HT1080 (cell line): ENCODE results near the gene ERLIN1. TPM values are rescaled to one million over a fixed set of nuclear protein-coding genes. Genes with fewer than 3 reads are reported as not detected.
"Not testable (repeated sequence)": the region's sequence is repeated elsewhere in the genome, so short reads cannot be mapped to it uniquely, and the experiment has no call there.

Source experiments
- DNase-seq: peaks from one replicate; pipeline ENCODE4 v3.0.0-alpha.2; 2015; ENCODE audit warnings: low read depth
- total RNA-seq: library from RNA; depleted of rRNA; stranded (reverse); fragments of >200 nt; shearing (Covaris generic); gene quantifications from 2 replicates; pipeline ENCODE4 v1.2.3, GENCODE V29; 2014

Gene ERLIN1
- total RNA-seq, 1 experiment from 2014 or later = 75.2 TPM

GRCh38 chr10:100138921-100139496 lies 46.8 kb downstream of the ERLIN1 start:
- DNase-seq = no peak

DNA sequence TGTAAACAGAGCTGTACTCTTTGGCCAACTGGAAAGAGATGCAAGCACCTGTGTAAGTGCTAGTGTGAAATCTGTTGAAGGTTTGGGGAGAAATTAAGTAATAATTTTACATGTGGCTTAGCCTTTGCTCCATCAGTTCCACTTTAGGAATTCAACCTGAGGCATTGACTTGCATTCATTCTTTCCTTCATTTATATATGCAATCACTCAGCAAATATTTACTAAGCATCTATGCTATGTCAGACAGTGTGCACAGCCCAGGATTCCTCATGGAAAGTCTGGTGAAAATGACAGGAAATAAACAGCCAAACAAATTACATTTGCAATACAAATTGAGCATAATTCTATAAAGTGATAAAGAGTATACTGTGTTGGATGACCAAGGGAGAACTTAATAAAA lies 50.3 kb downstream of the ERLIN1 start:
- no peak for DNase-seq

- peak; percentile 18 for DNase-seq
Measured at GRCh38 chr10:100133801-100134200, 52.0 kb downstream of the ERLIN1 start.

DNA sequence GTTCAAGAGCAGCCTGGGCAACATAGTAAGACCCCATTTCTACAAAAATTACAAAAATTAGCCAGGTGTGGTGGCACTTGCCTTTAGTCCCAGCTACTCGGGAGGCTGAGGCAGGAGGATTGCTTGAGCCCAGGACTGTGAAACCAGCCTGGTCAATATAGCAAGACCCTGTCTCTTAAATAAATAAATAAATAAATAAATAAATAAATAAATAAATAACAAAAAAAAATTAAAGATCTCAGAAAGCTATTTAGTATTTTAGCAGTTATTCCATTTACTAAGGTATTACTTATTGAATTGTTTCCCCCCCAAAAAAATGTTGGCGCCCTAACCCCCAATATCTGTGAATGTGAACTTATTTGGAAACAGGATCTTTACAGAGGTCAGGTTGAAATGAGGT lies 53.4 kb downstream of the ERLIN1 start:
- no peak for DNase-seq

GRCh38 chr10:100131571-100131970 lies 54.3 kb downstream of the ERLIN1 start:
- DNase-seq = no peak

DNA sequence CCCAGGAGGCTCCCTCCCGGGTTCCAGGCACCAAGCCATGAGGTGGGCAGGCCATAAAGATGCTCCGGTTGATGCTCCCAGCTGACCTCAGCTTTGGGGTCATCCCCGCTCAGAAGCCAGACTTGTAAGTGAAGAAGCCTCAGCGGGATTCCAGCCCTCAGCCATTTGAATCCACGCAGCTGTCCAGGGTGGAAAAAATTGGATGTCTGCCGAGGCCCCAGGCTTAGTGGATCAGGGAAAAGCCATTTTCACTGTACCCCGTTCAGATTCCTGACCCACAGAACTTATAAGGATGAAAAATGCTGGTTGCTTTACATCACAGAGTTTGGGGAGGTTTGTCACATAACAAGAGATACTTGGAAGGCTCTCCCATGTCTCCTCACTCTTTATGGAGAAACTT lies 55.0 kb downstream of the ERLIN1 start:
- DNase-seq = no peak

- DNase-seq = no peak
Measured at GRCh38 chr10:100129424-100129823, 56.4 kb downstream of the ERLIN1 start.

DNA sequence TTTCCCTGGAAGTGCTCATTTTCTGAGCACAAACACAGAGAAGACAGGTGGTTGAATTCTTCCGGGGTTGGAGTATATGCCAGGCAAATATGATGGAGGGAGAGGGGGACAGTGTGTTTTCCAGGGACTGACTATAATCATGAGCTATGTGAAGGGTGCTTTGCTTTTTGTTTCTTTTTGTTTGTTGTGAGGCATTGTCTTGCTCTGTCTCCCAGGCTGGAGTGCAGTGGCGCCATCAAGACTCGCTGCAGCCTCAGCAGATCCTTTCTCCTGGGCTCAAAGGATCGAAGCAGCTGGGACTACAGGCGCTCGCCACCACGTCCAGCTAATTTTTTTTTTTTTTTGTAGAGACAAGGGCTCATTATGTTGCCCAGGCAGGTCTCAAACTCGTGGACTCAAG lies 56.9 kb downstream of the ERLIN1 start:
- no peak for DNase-seq

DNA sequence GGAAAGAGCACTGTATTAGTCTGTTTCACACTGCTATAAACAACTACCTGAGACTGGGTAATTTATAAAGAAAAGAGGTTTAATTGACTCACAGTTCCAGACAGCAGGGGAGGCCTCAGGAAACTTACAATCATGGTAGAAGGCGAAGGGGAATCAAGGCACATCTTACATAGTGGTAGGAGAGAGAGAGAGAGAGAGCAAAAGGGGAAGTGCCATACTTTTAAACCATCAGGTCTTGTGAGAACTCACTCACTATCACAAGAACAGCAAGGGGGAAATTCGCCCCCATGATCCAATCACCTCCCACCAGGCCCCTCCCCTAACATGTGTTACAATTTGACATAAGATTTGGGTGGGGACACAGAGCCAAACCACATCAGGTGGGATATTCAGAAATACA lies 60.5 kb downstream of the ERLIN1 start:
- DNase-seq = not testable (repeated sequence)

- no peak for DNase-seq
Measured at GRCh38 chr10:100124097-100124496, 61.7 kb downstream of the ERLIN1 start.

DNA sequence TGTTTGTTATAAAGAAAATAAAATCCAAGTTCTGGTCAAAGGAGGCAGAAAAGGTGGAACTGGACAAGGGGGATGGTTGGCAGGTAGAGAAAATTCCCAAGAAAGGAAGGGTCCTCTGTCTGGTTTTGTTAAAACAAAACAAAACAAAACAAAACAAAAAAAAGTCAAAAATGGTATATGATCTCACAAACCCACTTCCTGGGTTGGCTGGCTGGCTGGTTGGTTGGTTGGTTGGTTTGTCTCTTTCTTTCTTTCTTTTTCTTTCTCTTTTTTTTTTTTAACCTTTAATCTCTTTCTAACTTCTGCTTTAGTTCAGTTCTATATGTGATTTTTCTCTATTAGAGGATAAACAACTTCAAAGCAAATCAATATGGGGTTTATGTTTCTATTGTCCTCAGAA lies 63.0 kb downstream of the ERLIN1 start:
- DNase-seq = no peak

- no peak for DNase-seq
Measured at GRCh38 chr10:100120550-100120949, 65.3 kb downstream of the ERLIN1 start.

- no peak for DNase-seq
Measured at GRCh38 chr10:100119726-100120125, 66.1 kb downstream of the ERLIN1 start.

DNA sequence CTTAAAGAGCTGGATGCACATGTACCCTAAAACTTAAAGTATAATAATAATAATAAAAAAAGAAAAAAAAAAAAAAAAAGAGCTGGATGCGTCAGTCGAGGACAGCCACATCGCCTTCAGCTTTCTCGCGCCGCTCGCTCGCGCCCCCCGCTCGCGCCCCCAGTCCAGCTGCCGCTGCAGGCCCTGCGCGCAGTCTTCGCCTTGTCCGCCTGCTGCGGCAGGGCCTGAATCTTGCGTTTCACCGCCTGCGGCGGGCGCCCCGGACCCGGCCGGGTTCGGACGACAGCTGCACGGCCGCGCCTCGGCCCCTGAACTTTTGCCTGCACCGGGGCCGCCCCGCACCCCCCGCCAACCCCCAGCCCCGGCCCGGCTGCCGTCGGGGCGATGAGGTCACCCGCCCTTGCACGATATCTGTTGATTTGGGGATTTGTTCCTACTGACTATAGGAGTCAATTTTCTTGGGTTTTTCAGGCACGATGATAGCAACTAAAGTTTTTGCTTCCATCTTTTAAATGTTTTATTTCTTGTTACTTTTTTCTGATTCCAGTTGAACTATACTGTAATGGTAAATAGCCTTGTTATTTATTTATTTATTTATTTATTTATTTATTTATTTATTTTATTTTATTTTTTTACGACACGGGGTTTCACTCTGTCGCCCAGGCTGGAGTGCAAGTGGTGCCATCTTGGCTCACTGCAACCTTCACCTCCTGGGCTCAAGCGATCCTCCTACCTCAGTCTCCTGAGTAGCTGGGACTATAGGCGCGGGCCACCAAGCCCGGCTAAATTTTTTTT lies 70.7 kb downstream of the ERLIN1 start:
- DNase-seq = no peak

- DNase-seq = no peak
Measured at GRCh38 chr10:100114460-100114859, 71.4 kb downstream of the ERLIN1 start.

GRCh38 chr10:100109670-100110069 lies 76.2 kb downstream of the ERLIN1 start:
- DNase-seq = no peak

DNA sequence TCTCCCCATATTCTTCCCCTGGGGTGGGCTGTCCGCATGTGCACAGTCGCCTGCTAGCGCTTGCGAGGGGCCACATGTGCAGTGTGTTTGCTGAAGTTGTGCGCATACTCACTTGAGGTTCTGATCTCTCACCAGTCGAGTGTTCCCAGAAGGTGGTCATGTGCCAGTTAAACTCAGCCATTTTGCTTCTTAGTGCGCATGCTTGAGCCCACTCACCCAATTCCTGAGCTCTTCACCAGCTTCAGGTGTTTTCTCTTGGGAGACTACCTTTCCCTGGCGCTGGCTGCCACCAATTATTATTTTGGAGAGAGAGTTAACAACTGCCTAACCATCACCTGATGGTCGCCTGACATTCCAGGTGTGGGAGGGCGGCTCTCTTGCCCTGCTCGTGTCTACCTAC lies 79.0 kb downstream of the ERLIN1 start:
- no peak for DNase-seq

- peak; percentile 48 for DNase-seq
Measured at GRCh38 chr10:100104300-100104699, 81.5 kb downstream of the ERLIN1 start.

- no peak for DNase-seq
Measured at GRCh38 chr10:100103581-100103980, 82.2 kb downstream of the ERLIN1 start.

DNA sequence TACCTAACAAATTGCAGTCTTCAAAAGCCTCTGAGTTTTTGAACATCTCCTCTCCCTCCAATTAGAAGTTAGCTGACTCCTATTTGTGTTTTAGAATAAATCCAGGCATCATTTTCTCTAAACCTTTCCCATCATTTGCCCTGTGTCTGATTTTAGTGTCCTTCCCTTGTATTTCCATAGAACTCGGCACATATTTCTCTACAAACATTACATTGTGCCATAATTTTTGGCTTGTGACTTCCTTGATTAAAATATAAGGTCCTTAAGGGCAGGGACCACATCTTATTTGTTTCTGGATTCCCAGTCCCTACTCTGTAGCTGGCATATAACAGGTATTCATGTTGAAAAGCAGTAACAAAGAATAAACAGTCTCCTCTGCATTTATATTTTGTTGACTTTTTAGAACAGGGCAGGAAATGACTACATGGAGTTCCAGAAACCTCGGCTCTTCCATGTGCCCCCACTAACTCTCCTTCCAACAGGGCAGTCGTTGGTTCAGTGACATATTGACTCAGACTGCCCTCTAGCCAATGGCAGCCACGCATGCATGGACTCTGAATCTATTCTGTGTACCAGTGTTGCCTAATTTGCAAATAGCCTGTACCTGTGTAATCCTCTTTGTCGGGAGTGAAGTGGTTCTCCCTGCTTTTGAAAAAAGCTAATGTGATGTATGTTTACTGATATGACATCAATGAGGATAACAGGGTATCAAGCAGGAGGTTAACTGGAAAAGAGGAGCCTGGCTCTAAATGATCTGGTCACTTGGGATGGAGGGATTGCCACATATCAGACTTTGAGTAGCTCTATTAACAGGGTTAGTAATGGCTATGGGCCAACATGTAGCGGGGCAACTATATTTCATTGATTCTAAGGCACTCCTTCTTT lies 84.4 kb downstream of the ERLIN1 start:
- peak; percentile 50 for DNase-seq

GRCh38 chr10:100100651-100101184 lies 85.1 kb downstream of the ERLIN1 start:
- DNase-seq = peak; percentile 74
